Measurements from ENCODE around the gene TMEM237.

The TMEM237 gene

GRCh38 chr2:201618744-201619662 is 24.3 kb downstream of the TMEM237 start:
- POLR2A ChIA-PET = interaction anchor here (0.6 kb wide), 1 partner anchor 1669 kb away, joined by 3 read pairs; no protein-coding TSS in a partner anchor
- CTCF ChIA-PET = no interaction called here
- DNase-seq (ENCODE audit: extremely low spot score) = peak; percentile 27
- TF ChIP-seq, protein P1, sequence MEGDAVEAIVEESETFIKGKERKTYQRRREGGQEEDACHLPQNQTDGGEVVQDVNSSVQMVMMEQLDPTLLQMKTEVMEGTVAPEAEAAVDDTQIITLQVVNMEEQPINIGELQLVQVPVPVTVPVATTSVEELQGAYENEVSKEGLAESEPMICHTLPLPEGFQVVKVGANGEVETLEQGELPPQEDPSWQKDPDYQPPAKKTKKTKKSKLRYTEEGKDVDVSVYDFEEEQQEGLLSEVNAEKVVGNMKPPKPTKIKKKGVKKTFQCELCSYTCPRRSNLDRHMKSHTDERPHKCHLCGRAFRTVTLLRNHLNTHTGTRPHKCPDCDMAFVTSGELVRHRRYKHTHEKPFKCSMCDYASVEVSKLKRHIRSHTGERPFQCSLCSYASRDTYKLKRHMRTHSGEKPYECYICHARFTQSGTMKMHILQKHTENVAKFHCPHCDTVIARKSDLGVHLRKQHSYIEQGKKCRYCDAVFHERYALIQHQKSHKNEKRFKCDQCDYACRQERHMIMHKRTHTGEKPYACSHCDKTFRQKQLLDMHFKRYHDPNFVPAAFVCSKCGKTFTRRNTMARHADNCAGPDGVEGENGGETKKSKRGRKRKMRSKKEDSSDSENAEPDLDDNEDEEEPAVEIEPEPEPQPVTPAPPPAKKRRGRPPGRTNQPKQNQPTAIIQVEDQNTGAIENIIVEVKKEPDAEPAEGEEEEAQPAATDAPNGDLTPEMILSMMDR (IDR thresholded peaks at IDR 0.05; ENCODE audit: control extremely low read depth, extremely low read depth, low read depth, missing control alignments) = peak; percentile 8

DNA sequence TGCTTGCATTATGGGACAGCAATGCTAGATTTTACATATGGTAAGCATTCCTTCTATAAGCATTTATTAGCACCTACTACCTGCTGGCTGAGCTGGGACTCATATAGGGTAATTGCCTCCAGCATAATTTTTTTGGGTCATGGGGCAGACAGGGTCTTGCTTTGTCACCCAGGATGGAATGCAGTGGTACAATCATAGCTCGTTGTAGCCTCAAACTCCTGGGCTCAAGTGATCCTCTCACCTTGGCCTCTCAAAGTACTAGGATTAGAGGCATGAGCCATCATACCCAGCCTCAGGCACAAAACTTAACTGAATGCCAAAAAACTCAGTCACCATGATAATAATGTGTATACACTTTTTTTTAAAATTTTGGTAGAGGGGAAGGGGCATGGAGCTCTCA is 35.3 kb downstream of the TMEM237 start:
- TF ChIP-seq, protein P1 (IDR thresholded peaks at IDR 0.05; ENCODE audit: control extremely low read depth, extremely low read depth, low read depth, missing control alignments) = no peak
- CTCF ChIA-PET = no interaction called here
- DNase-seq (ENCODE audit: extremely low spot score) = no peak
- POLR2A ChIA-PET = no interaction called here

- ChIA-PET POLR2A (no interaction called here), CTCF (no interaction called here)
- TF ChIP-seq, protein P1 (IDR thresholded peaks at IDR 0.05; ENCODE audit: control extremely low read depth, extremely low read depth, low read depth, missing control alignments) = no peak
- no peak for DNase-seq (ENCODE audit: extremely low spot score)
These were observed 35.7 kb downstream of the TMEM237 start for GRCh38 chr2:201607568-201607967.

DNA sequence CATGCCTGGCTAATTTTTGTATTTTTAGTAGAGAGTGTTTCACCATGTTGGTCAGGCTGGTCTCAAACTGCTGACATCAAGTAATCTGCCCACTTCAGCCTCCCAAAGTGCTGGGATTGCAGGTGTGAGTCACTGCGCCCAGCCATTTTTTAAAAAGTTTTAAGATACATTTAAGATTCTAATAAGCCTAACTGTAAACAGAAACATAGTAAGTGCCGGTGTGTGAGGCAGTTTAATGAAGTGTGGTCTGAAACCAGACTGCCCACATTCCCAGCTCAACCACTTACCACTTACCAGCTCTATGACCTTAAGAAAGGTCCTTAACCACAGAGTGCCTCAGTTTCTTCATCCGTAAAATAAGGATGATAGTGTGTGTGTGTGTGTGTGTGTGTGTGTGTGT is 42.4 kb downstream of the TMEM237 start:
- ChIA-PET CTCF (interaction anchor here (0.6 to 0.8 kb wide), 2 partner anchors 33 to 93 kb away, joined by 3 read pairs; no protein-coding TSS in a partner anchor), POLR2A (no interaction called here)
- no peak for DNase-seq (ENCODE audit: extremely low spot score)
- TF ChIP-seq, protein P1 (IDR thresholded peaks at IDR 0.05; ENCODE audit: control extremely low read depth, extremely low read depth, low read depth, missing control alignments) = no peak

- DNase-seq (ENCODE audit: extremely low spot score) = no peak
- ChIA-PET POLR2A (no interaction called here), CTCF (no interaction called here)
- TF ChIP-seq, protein P1 (IDR thresholded peaks at IDR 0.05; ENCODE audit: control extremely low read depth, extremely low read depth, low read depth, missing control alignments) = no peak
These were observed 45.9 kb downstream of the TMEM237 start for GRCh38 chr2:201597397-201597796.

DNA sequence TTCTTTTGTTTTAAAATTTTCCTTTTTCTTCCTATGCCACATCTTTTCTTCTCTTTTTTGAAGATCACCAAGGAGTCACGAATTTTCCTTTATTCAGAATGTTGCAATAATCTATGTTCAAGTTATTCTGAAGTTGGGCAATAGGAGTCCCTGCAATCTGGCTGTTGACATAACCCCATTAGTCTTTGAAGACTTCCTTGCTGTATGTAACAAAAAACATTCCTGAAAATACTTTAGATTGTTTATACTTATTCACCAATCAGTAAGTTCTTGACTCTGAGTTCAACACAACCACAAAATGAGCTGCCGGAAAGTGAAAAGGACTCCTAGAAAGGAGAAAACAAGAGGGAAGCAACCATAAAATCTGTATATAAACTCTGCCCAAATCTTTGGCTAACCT is 62.8 kb downstream of the TMEM237 start:
- TF ChIP-seq, protein P1 (IDR thresholded peaks at IDR 0.05; ENCODE audit: control extremely low read depth, extremely low read depth, low read depth, missing control alignments) = no peak
- no peak for DNase-seq (ENCODE audit: extremely low spot score)
- ChIA-PET CTCF (interaction anchor here (1.2 kb wide), 1 partner anchor 280 kb away, joined by 3 read pairs; no protein-coding TSS in a partner anchor), POLR2A (no interaction called here)

Data from GM10248 (cell line).